Vagina (tissue), 2 donors: ENCODE data around the gene CNTNAP1. TPM values are rescaled to one million over a fixed set of nuclear protein-coding genes. Genes with fewer than 3 reads are reported as not detected.

Experiments
- DNase-seq, 2 donors: peaks; one replicate each; pipeline ENCODE4 v3.0.0-alpha.2; 2017; ENCODE audit errors: extremely low spot score in 2 of 2
- H3K27ac ChIP-seq: fragments of 200-600 bp; sonication (generic); one replicate; pipeline ENCODE4 v1.5.1; 2019
- H3K27me3 ChIP-seq: fragments of 200-600 bp; sonication (generic); one replicate; pipeline ENCODE4 v1.5.1; 2019
- H3K36me3 ChIP-seq, 2 donors: fragments of 200-600 bp; sonication (generic); one replicate each; pipeline ENCODE4 v1.5.1; 2017 to 2019
- H3K4me1 ChIP-seq: fragments of 200-600 bp; sonication (generic); one replicate; pipeline ENCODE4 v1.5.1; 2019
- H3K4me3 ChIP-seq, 2 donors: fragments of 200-600 bp; sonication (generic); 1 replicate in 1 of 2; 2 replicates in 1 of 2; pipeline ENCODE4 v1.5.1; 2016 to 2019
- H3K9me3 ChIP-seq: fragments of 200-600 bp; sonication (generic); one replicate; pipeline ENCODE4 v1.5.1; 2019
- POLR2A ChIP-seq, 2 donors: fragments of 450-650 bp; IDR thresholded peaks; one replicate each; pipeline ENCODE4 v1.6.1; 2017; ENCODE audit warnings: antibody characterized with exemption in 2 of 2, mild to moderate bottlenecking in 2 of 2, moderate library complexity in 2 of 2
- POLR2AphosphoS5 ChIP-seq, 2 donors: sonication (generic); formaldehyde crosslinking; IDR thresholded peaks; one replicate each; pipeline ENCODE4 v1.9.0; 2017; ENCODE audit warnings: antibody characterized with exemption in 2 of 2, mild to moderate bottlenecking in 2 of 2, low read depth in 1 of 2; ENCODE audit not compliant: insufficient read depth in 1 of 2
- intact Hi-C: fragments of 100-400 bp; cut with DNase I; formaldehyde crosslinking; loops from one replicate; pipeline ENCODE4 v1.15.1; 2023
- total RNA-seq: library from RNA; depleted of rRNA; stranded (reverse); fragments of >200 nt; gene quantifications from one replicate; pipeline ENCODE4 v1.2.3, GENCODE V29; 2016
- TF ChIP-seq, protein P1 (sequence below), 3 experiments: fragments of 450-650 bp in 2 of 3; fragments of 200-600 bp in 1 of 3; sonication (generic) in 1 of 3; IDR thresholded peaks; one replicate each; pipeline ENCODE4 v1.5.1; 2017 to 2019; ENCODE audit warnings: antibody characterized with exemption in 3 of 3, mild to moderate bottlenecking in 2 of 3, moderate library complexity in 2 of 3

CNTNAP1 gene
- total RNA-seq, 1 donor from 2014 or later: 5.9 TPM

DNA sequence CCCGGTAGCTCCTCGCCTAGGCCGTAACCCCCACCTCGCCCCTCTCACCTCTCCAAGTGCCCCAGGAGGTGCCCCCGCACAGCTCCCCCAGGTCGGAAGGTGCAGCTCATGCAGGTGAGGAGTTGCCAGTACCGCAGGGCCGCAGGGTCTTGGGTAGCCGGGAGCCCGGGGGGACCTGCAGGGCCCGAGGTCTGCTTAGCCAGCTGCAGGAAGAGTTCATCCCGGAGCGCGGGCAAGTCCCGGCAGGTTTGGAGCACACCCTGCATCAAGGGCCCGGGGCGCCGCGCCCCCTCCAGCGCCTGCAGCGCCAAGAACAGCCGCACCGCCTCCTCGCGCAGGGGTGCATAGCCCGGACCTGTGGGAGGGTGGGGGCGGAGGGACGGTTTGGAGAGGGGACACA, 10.3 kb upstream of the CNTNAP1 start:
- no peak for DNase-seq
- peak overlapping the region; percentile 98 for H3K27ac ChIP-seq
- intact Hi-C loops: loop anchor here (5.0 kb wide), 1 partner anchor 65 kb away; the partner anchor contains the start of genes RETREG3 and TUBG1
- no peaks in the 10 kb centered on the region for H3K27me3 ChIP-seq
- H3K36me3 ChIP-seq: peaks cover 0 to 46% of the 10 kb centered on the region in 2 donors
- H3K4me3 ChIP-seq: no peak overlapping the region
- no peaks in the 10 kb centered on the region for H3K9me3 ChIP-seq
- H3K4me1 ChIP-seq: peaks cover 81% of the 10 kb centered on the region
- TF ChIP-seq POLR2AphosphoS5 (IDR thresholded peaks at IDR 0.05; ENCODE audit: insufficient read depth in 1 of 2, low read depth in 1 of 2) (no peak), POLR2A (IDR thresholded peaks at IDR 0.05) (no peak)
- TF ChIP-seq, protein P1, sequence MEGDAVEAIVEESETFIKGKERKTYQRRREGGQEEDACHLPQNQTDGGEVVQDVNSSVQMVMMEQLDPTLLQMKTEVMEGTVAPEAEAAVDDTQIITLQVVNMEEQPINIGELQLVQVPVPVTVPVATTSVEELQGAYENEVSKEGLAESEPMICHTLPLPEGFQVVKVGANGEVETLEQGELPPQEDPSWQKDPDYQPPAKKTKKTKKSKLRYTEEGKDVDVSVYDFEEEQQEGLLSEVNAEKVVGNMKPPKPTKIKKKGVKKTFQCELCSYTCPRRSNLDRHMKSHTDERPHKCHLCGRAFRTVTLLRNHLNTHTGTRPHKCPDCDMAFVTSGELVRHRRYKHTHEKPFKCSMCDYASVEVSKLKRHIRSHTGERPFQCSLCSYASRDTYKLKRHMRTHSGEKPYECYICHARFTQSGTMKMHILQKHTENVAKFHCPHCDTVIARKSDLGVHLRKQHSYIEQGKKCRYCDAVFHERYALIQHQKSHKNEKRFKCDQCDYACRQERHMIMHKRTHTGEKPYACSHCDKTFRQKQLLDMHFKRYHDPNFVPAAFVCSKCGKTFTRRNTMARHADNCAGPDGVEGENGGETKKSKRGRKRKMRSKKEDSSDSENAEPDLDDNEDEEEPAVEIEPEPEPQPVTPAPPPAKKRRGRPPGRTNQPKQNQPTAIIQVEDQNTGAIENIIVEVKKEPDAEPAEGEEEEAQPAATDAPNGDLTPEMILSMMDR (IDR thresholded peaks at IDR 0.05): no peak

DNA sequence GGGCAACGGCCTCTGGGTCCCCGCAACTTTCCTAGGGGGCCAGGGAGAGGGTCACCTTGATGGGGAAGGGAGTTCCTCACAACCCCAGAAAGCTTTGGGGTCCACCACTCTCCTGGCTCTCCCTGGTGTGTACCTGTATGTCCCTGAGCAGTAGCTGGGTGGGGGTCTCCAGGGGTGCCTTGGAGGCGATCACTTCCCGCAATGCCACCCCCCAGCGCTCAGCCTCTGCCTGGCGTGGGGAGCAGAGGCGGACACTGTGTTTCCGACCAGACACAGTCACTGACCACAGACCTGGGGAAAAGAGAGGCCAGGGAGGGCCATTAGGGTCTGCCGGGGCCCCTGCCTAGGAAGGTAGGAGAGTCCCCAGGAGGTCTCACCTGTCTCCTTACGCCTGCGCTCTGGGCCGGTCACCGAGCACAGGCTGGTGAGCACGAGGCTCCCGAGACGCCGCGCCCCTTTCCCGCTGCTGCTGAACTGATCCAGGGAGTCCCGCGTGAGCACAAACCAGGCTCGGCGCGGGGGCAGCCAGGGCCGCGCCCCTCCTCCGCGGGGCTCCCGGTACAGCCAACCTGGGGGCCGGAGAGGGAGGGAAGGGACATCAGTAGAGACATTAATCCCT, 9.0 kb upstream of the CNTNAP1 start:
- H3K36me3 ChIP-seq: peaks cover 0 to 46% of the 10 kb centered on the region in 2 donors
- H3K27me3 ChIP-seq: no peaks in the 10 kb centered on the region
- peak overlapping the region; percentile 86 to 92 for H3K4me3 ChIP-seq
- no peak for DNase-seq
- H3K9me3 ChIP-seq: no peaks in the 10 kb centered on the region
- intact Hi-C loops: loop anchor here (5.0 kb wide), 1 partner anchor 66 kb away; the partner anchor contains the start of genes RETREG3 and TUBG1
- TF ChIP-seq POLR2A (IDR thresholded peaks at IDR 0.05) (no peak), POLR2AphosphoS5 (IDR thresholded peaks at IDR 0.05; ENCODE audit: insufficient read depth in 1 of 2, low read depth in 1 of 2) (no peak)
- TF ChIP-seq, protein P1 (IDR thresholded peaks at IDR 0.05): no peak
- H3K4me1 ChIP-seq: peaks cover 74% of the 10 kb centered on the region
- H3K27ac ChIP-seq: peak overlapping the region; percentile 98

DNA sequence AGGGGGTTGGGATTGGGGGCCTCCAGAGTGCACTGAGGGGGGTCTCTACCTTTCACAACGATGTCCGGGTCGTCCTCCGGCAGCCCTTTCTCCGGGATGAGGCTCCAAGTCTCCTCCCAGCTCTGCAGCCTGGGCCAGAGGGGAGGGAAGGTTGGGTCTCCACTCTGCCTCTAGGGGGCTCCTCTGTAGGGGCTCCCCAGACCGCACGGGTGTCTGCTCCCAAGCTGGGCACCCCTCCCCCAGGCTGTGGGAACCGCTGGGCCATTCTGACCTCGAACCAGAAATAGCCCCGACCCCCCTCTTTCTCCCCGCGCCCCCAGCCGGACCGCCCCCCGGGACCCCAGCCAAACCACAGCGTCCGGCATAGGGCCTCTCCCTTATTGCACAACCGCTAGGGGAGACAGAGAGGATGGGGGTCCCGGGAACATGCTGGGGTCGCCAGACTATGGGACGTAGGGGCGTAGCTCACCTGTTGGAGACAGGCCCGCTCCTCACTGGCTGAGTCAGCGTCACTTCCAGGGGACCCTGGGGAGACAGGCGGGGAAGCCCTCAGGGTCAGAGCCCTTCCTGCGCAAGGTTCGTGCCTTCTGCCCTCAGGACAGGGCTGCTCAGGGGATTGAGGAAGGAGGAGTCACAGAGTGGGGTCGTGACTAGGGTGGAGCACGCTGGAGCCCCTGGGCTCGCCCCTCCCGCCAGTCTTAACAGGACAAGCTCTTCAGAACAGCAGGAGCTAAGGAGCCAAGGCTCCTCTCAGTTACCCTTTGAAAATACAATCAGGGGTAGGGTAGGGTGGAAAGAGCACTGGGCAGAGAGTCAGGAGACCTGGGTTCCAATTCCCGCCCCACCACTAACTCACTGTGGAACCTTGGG, 8.2 kb upstream of the CNTNAP1 start:
- intact Hi-C loops: loop anchor here (5.0 kb wide), 1 partner anchor 67 kb away; the partner anchor contains the start of genes RETREG3 and TUBG1
- TF ChIP-seq, protein P1 (IDR thresholded peaks at IDR 0.05): peak in 1 of 3 experiments; percentile 15
- TF ChIP-seq POLR2A (IDR thresholded peaks at IDR 0.05) (no peak), POLR2AphosphoS5 (IDR thresholded peaks at IDR 0.05; ENCODE audit: insufficient read depth in 1 of 2, low read depth in 1 of 2) (peak in 1 of 2 donors; percentile 79)
- Histone ChIP-seq H3K9me3 (no peaks in the 10 kb centered on the region), H3K27me3 (no peaks in the 10 kb centered on the region), H3K4me3 (peak overlapping the region; percentile 86 to 92), H3K27ac (peak overlapping the region; percentile 98), H3K36me3 (peaks cover 0 to 42% of the 10 kb centered on the region in 2 donors), H3K4me1 (peaks cover 74% of the 10 kb centered on the region)
- no peak for DNase-seq

DNA sequence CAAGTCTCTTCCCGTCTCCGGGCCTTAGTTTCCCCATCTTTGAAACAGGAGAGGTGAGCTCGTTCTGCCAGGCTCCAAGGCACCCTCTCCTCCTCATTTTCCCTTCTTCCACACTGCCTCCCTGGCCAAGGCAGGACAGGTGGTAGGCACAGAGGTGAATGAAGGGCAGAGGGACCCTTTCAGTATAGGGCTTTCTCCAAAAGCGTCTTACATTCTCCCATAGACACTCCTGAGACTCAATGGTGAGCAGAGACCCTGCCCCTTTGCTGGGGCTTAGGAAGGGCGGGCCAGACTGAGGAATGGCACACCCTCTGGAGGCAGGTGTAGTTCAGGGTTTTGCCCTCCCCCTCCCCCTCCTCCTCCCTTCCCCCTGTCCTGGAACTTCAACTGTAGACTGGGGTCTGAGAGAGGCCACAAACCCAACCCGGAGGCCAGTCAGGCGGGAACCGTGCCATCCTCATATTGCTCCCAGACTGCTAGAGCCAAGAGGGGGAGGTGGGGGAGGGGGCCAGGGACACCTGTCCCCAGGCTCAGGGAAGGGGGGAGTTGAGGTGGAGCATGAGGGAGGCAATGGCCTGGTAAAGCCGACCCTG, 7.5 kb upstream of the CNTNAP1 start:
- peak overlapping the region; percentile 98 for H3K27ac ChIP-seq
- DNase-seq: no peak
- no peaks in the 10 kb centered on the region for H3K27me3 ChIP-seq
- no peak for TF ChIP-seq POLR2AphosphoS5 (IDR thresholded peaks at IDR 0.05; ENCODE audit: insufficient read depth in 1 of 2, low read depth in 1 of 2)
- TF ChIP-seq, protein P1 (IDR thresholded peaks at IDR 0.05): no peak
- no peak for TF ChIP-seq POLR2A (IDR thresholded peaks at IDR 0.05)
- H3K4me3 ChIP-seq: peak overlapping the region; percentile 86 to 92
- intact Hi-C loops: loop anchor here (5.0 kb wide), 1 partner anchor 68 kb away; the partner anchor contains the start of genes RETREG3 and TUBG1
- H3K4me1 ChIP-seq: peaks cover 75% of the 10 kb centered on the region
- peaks cover 0 to 35% of the 10 kb centered on the region in 2 donors for H3K36me3 ChIP-seq
- H3K9me3 ChIP-seq: no peaks in the 10 kb centered on the region
